ENCODE results near the gene JOSD1. TPM values are rescaled to one million over a fixed set of nuclear protein-coding genes. Genes with fewer than 3 reads are reported as not detected.

JOSD1 gene
- total RNA-seq, 2 experiments from 2014 or later = 303 to 307 TPM

GRCh38 chr22:38717244-38717643, 16.5 kb upstream of the JOSD1 start:
- Histone ChIP-seq H3K4me1 (ENCODE audit: insufficient read depth, low read length) (peaks cover 31% of the 10 kb centered on the region), H3K9me3 (ENCODE audit: control insufficient read depth in 1 of 2, insufficient read depth in 1 of 2, low read length in 2 of 2) (no peaks in the 10 kb centered on the region), H3K36me3 (ENCODE audit: insufficient read depth, low read length) (peaks cover 68% of the 10 kb centered on the region), H3K27ac (ENCODE audit: low read depth in 1 of 2, low read length in 2 of 2) (no peak overlapping the region), H3K27me3 (ENCODE audit: control insufficient read depth in 1 of 2, insufficient read depth in 2 of 2, low read length in 2 of 2) (no peaks in the 10 kb centered on the region), H3K4me3 (ENCODE audit: low read length) (no peak overlapping the region)
- H3K27ac Mint-ChIP-seq = peak overlapping the region; percentile 34
- intact Hi-C loops (cut with DNase I, micrococcal nuclease) = no loop called here
- H3K36me3 Mint-ChIP-seq (ENCODE audit: low read depth) = peaks cover 94% of the 10 kb centered on the region
- H3K27me3 Mint-ChIP-seq = no peaks in the 10 kb centered on the region
- TF ChIP-seq, protein P1, sequence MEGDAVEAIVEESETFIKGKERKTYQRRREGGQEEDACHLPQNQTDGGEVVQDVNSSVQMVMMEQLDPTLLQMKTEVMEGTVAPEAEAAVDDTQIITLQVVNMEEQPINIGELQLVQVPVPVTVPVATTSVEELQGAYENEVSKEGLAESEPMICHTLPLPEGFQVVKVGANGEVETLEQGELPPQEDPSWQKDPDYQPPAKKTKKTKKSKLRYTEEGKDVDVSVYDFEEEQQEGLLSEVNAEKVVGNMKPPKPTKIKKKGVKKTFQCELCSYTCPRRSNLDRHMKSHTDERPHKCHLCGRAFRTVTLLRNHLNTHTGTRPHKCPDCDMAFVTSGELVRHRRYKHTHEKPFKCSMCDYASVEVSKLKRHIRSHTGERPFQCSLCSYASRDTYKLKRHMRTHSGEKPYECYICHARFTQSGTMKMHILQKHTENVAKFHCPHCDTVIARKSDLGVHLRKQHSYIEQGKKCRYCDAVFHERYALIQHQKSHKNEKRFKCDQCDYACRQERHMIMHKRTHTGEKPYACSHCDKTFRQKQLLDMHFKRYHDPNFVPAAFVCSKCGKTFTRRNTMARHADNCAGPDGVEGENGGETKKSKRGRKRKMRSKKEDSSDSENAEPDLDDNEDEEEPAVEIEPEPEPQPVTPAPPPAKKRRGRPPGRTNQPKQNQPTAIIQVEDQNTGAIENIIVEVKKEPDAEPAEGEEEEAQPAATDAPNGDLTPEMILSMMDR (IDR thresholded peaks at IDR 0.05) = no peak
- no peak overlapping the region for H3K4me3 Mint-ChIP-seq
- DNase-seq (no peak), ATAC-seq (ENCODE audit: poor library complexity) (no peak)
- H3K4me1 Mint-ChIP-seq (ENCODE audit: low read depth) = peaks cover 31% of the 10 kb centered on the region
- CTCF ChIA-PET = interaction anchor here (1.3 to 2.0 kb wide), 2 partner anchors 15 to 36 kb away, joined by 4 to 5 read pairs; partner anchors contain the start of gene TOMM22
- no peaks in the 10 kb centered on the region for H3K9me3 Mint-ChIP-seq
- POLR2A ChIA-PET = interaction anchor here (1.7 kb wide), 1 partner anchor 12 kb away, joined by 6 read pairs; the partner anchor contains the start of gene GTPBP1

- H3K9me3 ChIP-seq (ENCODE audit: control insufficient read depth in 1 of 2, insufficient read depth in 1 of 2, low read length in 2 of 2) = no peaks in the 10 kb centered on the region
- intact Hi-C loops (cut with DNase I, micrococcal nuclease) = no loop called here
- ChIA-PET POLR2A (interaction anchor here (2.6 kb wide), 1 partner anchor 15 kb away, joined by 7 read pairs; no protein-coding TSS in a partner anchor), CTCF (interaction anchor here (2.0 kb wide), 1 partner anchor 16 kb away, joined by 5 read pairs; no protein-coding TSS in a partner anchor)
- no peaks in the 10 kb centered on the region for H3K27me3 ChIP-seq (ENCODE audit: control insufficient read depth in 1 of 2, insufficient read depth in 2 of 2, low read length in 2 of 2)
- peaks cover 94% of the 10 kb centered on the region for H3K36me3 Mint-ChIP-seq (ENCODE audit: low read depth)
- no peak for ATAC-seq (ENCODE audit: poor library complexity)
- H3K27me3 Mint-ChIP-seq = no peaks in the 10 kb centered on the region
- H3K4me1 ChIP-seq (ENCODE audit: insufficient read depth, low read length) = peaks cover 35% of the 10 kb centered on the region
- TF ChIP-seq, protein P1 (IDR thresholded peaks at IDR 0.05) = no peak
- H3K4me1 Mint-ChIP-seq (ENCODE audit: low read depth) = peaks cover 36% of the 10 kb centered on the region
- H3K9me3 Mint-ChIP-seq = no peaks in the 10 kb centered on the region
- peak overlapping the region; percentile 34 for H3K27ac Mint-ChIP-seq
- H3K4me3 ChIP-seq (ENCODE audit: low read length) = no peak overlapping the region
- H3K4me3 Mint-ChIP-seq = no peak overlapping the region
- peaks cover 64% of the 10 kb centered on the region for H3K36me3 ChIP-seq (ENCODE audit: insufficient read depth, low read length)
- no peak for DNase-seq
- no peak overlapping the region for H3K27ac ChIP-seq (ENCODE audit: low read depth in 1 of 2, low read length in 2 of 2)
These were observed 16.1 kb upstream of the JOSD1 start for GRCh38 chr22:38716826-38717225.

DNA sequence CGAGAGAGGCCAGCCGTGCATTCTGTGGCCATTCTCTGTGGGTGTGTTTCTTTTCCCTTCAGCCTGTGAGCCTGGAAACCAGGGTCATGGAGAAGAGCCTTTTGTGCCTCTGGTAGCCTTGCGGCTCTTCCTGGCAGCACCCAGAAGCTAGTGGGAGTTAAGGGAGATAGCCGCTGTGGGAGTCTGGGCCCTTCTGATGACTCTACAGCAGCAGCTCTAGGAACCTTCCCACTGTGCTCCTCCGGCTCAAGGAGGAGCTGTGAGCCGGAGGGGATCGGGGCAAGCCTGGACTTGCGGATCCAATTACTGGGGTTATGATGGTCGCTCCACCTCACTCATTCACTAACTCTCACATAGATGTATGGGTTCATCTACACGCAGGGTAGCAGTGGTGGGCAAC, 15.5 kb upstream of the JOSD1 start:
- POLR2A ChIA-PET = interaction anchor here (2.6 kb wide), 1 partner anchor 16 kb away, joined by 7 read pairs; no protein-coding TSS in a partner anchor
- Histone ChIP-seq H3K27me3 (ENCODE audit: control insufficient read depth in 1 of 2, insufficient read depth in 2 of 2, low read length in 2 of 2) (no peaks in the 10 kb centered on the region), H3K27ac (ENCODE audit: low read depth in 1 of 2, low read length in 2 of 2) (no peak overlapping the region), H3K36me3 (ENCODE audit: insufficient read depth, low read length) (peaks cover 59% of the 10 kb centered on the region), H3K4me3 (ENCODE audit: low read length) (no peak overlapping the region), H3K9me3 (ENCODE audit: control insufficient read depth in 1 of 2, insufficient read depth in 1 of 2, low read length in 2 of 2) (no peaks in the 10 kb centered on the region), H3K4me1 (ENCODE audit: insufficient read depth, low read length) (peaks cover 35% of the 10 kb centered on the region)
- Mint-ChIP-seq H3K9me3 (no peaks in the 10 kb centered on the region), H3K27ac (peak overlapping the region; percentile 34), H3K36me3 (ENCODE audit: low read depth) (peaks cover 91% of the 10 kb centered on the region), H3K4me1 (ENCODE audit: low read depth) (peaks cover 38% of the 10 kb centered on the region), H3K4me3 (no peak overlapping the region), H3K27me3 (no peaks in the 10 kb centered on the region)
- CTCF ChIA-PET = no interaction called here
- intact Hi-C loops (cut with DNase I, micrococcal nuclease) = no loop called here
- no peak for ATAC-seq (ENCODE audit: poor library complexity)
- no peak for DNase-seq
- TF ChIP-seq, protein P1 (IDR thresholded peaks at IDR 0.05) = no peak

All from CD4-positive, alpha-beta T cell (primary cell).